Measurements from ENCODE around the gene ILF3. TPM values are rescaled to one million over a fixed set of nuclear protein-coding genes. Genes with fewer than 3 reads are reported as not detected.

Gene ILF3
- polyA plus RNA-seq, 1 donor (not counting 4 experiments of a cell fraction or from before 2014, with no cell fraction given), result 162 TPM

DNA sequence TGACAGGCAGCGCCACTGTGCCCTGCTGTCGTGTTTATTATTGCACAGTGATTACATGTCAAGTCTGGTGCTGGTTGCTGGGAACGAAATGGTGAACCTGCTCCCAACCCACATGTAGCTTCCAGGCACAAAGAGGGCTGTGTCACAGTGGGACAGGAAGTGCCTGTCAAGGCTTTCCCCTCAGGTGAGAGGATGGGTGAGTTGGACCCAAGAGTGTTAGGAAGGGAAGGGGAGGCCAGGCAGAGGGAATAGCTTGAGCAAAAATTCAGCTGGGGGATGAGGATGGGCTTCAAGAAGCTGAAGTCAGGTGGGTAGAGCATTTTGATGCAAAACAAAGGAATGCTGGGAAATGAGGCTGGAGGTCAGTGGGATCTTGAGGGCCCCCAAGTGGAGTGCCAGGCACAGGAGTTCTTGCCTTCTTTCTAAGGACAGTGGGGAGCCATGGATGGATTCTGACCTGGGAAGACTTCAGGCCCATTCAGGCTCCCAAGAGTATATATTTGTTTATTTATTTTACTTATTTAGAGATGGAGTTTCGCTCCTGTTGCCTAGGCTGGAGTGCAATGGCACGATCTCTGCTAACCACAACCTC, 38.6 kb downstream of the ILF3 start:
- Histone ChIP-seq H3K9ac (ENCODE audit: control insufficient read depth, extremely low read depth, insufficient read depth, low read length) (no peak overlapping the region), H2AFZ (ENCODE audit: control insufficient read depth, low read length) (no peak overlapping the region), H3K27me3 (ENCODE audit: control insufficient read depth, extremely low read depth, insufficient read depth, low read length) (no peaks in the 10 kb centered on the region), H3K9me1 (ENCODE audit: control insufficient read depth, extremely low read depth, insufficient read depth, low read length) (no peaks in the 10 kb centered on the region), H3K27ac (ENCODE audit: control insufficient read depth, insufficient read depth, low read length) (no peak overlapping the region), H3K9me3 (ENCODE audit: control insufficient read depth, low read depth, low read length) (no peaks in the 10 kb centered on the region), H3K4me3 (ENCODE audit: control insufficient read depth in 2 of 3, extremely low read depth in 1 of 3, insufficient read depth in 2 of 3, low read depth in 1 of 3, low read length in 3 of 3) (no peak overlapping the region), H3K79me2 (ENCODE audit: control insufficient read depth, insufficient read depth, low read length) (peaks cover 5% of the 10 kb centered on the region), H3K4me1 (ENCODE audit: control insufficient read depth, extremely low read depth, insufficient read depth, low read length) (peaks cover 10% of the 10 kb centered on the region), H3K4me2 (ENCODE audit: control insufficient read depth, extremely low read depth, insufficient read depth, low read depth, low read length) (no peak overlapping the region), H4K20me1 (ENCODE audit: control insufficient read depth, extremely low read depth, insufficient read depth, low read length) (peaks cover 22% of the 10 kb centered on the region), H3K36me3 (ENCODE audit: control insufficient read depth in 2 of 2, extremely low read depth in 1 of 2, insufficient read depth in 2 of 2, low read length in 2 of 2) (peaks cover 35 to 40% of the 10 kb centered on the region in 2 experiments)
- TF ChIP-seq, protein P1, sequence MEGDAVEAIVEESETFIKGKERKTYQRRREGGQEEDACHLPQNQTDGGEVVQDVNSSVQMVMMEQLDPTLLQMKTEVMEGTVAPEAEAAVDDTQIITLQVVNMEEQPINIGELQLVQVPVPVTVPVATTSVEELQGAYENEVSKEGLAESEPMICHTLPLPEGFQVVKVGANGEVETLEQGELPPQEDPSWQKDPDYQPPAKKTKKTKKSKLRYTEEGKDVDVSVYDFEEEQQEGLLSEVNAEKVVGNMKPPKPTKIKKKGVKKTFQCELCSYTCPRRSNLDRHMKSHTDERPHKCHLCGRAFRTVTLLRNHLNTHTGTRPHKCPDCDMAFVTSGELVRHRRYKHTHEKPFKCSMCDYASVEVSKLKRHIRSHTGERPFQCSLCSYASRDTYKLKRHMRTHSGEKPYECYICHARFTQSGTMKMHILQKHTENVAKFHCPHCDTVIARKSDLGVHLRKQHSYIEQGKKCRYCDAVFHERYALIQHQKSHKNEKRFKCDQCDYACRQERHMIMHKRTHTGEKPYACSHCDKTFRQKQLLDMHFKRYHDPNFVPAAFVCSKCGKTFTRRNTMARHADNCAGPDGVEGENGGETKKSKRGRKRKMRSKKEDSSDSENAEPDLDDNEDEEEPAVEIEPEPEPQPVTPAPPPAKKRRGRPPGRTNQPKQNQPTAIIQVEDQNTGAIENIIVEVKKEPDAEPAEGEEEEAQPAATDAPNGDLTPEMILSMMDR (optimal IDR thresholded peaks at IDR 0.05 in 1 of 3, IDR thresholded peaks at IDR 0.05 in 1 of 3, conservative IDR thresholded peaks at IDR 0.05 in 1 of 3; ENCODE audit: extremely low read depth in 1 of 3, insufficient read depth in 2 of 3, low read length in 3 of 3), result no peak
- TF ChIP-seq EZH2 (IDR thresholded peaks at IDR 0.05; ENCODE audit: low read length), result no peak
- dilution Hi-C loops (cut with MboI; ENCODE audit: extremely low pct_ligation_motif_present, low sequenced_read_pairs), result no loop called here
- DNase-seq (ENCODE audit: low read depth, low spot score), result no peak
- no peak for FAIRE-seq

DNA sequence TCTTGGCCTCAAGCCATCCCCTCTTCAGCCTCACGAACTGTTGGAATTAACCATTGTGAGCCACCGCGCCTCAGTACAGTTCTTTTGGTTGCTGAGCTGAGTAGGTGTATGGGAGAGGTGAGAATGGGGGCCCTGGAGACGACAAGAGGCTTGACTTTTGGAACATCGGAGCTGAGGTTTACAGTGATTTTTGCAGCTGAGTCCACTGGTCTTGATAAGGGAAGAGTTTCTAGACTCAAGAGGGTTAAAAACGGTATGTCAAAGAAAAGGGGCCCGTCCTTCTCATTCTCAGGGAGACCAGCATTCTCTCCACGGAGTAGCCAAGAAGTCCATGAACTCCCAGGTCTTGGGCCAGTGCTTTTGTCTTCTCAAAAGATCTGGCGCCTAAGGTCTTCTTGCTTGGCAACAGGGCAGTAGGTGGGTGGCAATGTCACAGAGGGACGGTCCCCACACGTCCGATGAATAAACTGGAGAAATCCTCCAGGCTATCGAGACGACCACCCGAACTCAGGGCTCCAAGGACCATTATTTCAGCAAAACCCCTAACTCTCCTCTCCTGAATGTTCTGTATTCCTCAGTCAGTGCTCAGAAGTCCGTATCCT, 40.7 kb downstream of the ILF3 start:
- Histone ChIP-seq H3K9me1 (ENCODE audit: control insufficient read depth, extremely low read depth, insufficient read depth, low read length) (no peaks in the 10 kb centered on the region), H4K20me1 (ENCODE audit: control insufficient read depth, extremely low read depth, insufficient read depth, low read length) (peaks cover 21% of the 10 kb centered on the region), H3K36me3 (ENCODE audit: control insufficient read depth in 2 of 2, extremely low read depth in 1 of 2, insufficient read depth in 2 of 2, low read length in 2 of 2) (peaks cover 17 to 26% of the 10 kb centered on the region in 2 experiments), H3K9ac (ENCODE audit: control insufficient read depth, extremely low read depth, insufficient read depth, low read length) (no peak overlapping the region), H3K27me3 (ENCODE audit: control insufficient read depth, extremely low read depth, insufficient read depth, low read length) (no peaks in the 10 kb centered on the region), H3K79me2 (ENCODE audit: control insufficient read depth, insufficient read depth, low read length) (no peaks in the 10 kb centered on the region), H3K4me1 (ENCODE audit: control insufficient read depth, extremely low read depth, insufficient read depth, low read length) (peaks cover 10% of the 10 kb centered on the region), H2AFZ (ENCODE audit: control insufficient read depth, low read length) (no peak overlapping the region), H3K9me3 (ENCODE audit: control insufficient read depth, low read depth, low read length) (no peaks in the 10 kb centered on the region), H3K27ac (ENCODE audit: control insufficient read depth, insufficient read depth, low read length) (no peak overlapping the region), H3K4me2 (ENCODE audit: control insufficient read depth, extremely low read depth, insufficient read depth, low read depth, low read length) (peak overlapping the region; percentile 70), H3K4me3 (ENCODE audit: control insufficient read depth in 2 of 3, extremely low read depth in 1 of 3, insufficient read depth in 2 of 3, low read depth in 1 of 3, low read length in 3 of 3) (peak overlapping the region in 1 of 3 experiments; percentile 49)
- TF ChIP-seq, protein P1 (optimal IDR thresholded peaks at IDR 0.05 in 1 of 3, IDR thresholded peaks at IDR 0.05 in 1 of 3, conservative IDR thresholded peaks at IDR 0.05 in 1 of 3; ENCODE audit: extremely low read depth in 1 of 3, insufficient read depth in 2 of 3, low read length in 3 of 3), result no peak
- TF ChIP-seq EZH2 (IDR thresholded peaks at IDR 0.05; ENCODE audit: low read length), result no peak
- no peak for FAIRE-seq
- DNase-seq (ENCODE audit: low read depth, low spot score), result no peak
- dilution Hi-C loops (cut with MboI; ENCODE audit: extremely low pct_ligation_motif_present, low sequenced_read_pairs), result no loop called here
